HG03354 (cell line): ENCODE measurements around the gene POLG2.
"Not testable (repeated sequence)": the region's sequence is repeated elsewhere in the genome, so short reads cannot be mapped to it uniquely, and the experiment has no call there.

Experiments used
- ATAC-seq: cut with Tn5 transposase; IDR thresholded peaks from one replicate; pipeline ENCODE4 v1.9.1; 2021; ENCODE audit warnings: mild to moderate bottlenecking; ENCODE audit not compliant: unreplicated experiment, poor library complexity, severe bottlenecking

Gene POLG2

DNA sequence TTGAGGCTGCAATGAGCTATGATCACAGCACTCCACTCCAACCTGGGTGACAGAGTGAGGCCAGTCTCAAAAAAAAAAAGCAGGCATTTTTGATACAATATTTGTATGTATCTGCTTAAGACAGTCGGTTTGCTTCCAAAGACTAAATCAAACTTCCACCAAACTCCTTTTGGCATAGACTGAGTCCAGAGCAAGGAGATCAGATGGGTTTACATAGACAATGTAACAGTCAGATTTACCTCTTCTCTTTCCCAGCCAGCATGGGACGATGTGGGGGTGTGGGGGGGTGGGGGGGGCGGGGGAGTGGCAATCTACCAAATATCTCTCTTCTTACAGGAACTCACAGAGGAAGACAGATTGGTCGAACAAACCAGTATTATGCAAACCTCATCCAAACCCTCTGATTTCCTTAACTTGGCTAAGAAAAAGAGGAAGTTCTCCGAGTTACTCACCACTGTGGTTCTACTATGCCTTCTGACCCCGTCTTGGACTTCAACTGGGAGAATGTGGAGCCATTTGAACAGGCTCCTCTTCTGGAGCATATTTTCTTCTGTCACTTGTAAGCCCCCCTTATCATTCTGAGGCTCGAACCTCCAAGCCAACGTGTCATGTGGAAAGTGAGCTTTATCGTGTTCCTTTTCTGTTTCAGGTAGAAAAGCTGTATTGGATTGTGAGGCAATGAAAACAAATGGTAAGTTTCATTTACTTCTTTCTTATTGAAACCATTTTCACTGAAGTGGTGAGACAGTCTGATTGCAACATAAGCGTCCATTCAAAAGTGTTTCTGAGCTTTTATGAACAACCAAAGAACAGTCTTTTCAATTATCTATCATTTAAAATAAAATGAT, 48.0 kb downstream of the POLG2 start, which contains the start of gene MILR1:
MILR1 (plus strand) TSS at position 451 of the 848 bp plus-strand sequence; CDS start at position 505, 54 bp downstream.
- no peak for ATAC-seq

DNA sequence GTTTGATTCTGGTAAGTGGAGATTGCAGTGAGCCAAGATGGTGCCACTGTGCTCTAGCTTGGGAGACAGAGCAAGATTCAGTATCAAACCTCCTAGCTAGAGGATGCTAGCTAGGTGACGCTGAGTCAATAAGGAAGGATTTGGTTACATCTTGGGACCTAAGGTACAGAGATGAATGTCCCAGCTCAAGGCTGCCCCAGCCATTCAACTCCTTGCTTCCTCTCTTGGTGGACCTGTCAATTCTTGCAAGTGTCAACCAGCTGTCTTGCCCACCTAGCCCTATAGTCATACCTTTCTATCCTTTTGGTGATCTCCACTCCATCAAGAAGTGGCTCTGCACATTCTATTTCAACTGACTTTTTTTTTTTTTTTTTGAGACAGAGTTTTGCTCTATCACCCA, 49.3 kb downstream of the POLG2 start:
- no peak for ATAC-seq

DNA sequence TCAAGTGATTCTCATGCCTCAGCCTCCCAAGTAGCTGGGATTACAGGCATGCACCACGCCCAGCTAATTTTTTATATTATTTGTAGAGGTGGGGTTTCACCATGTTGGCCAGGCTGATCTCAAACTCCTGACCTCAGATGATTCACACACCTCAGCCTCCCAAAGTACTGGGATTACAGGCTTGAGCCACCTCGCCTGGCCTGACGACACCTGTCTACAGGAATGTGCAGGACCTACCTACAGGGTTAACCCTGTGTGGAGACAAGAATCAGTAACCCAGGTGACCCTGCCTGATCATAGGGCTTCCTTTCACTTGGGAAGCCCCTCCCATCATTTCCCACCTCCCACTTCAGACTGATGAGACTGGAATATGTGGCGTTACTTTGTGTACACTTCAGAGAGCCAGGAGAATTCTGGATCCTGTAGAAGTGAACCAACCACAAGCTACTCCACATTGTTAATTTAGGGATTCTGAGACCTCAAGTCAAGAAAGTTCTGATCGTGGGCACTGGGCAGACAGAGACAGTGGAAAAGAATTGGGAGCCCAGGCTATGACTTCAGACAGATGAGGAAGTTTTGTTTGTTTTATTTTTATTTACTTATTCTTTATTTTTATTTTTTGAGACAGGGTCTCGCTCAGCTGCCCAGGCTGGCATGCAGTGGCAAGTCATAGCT, 53.6 kb downstream of the POLG2 start:
- no peak for ATAC-seq

- no peak for ATAC-seq
These were observed 54.3 kb downstream of the POLG2 start for GRCh38 chr17:64442541-64442971.

DNA sequence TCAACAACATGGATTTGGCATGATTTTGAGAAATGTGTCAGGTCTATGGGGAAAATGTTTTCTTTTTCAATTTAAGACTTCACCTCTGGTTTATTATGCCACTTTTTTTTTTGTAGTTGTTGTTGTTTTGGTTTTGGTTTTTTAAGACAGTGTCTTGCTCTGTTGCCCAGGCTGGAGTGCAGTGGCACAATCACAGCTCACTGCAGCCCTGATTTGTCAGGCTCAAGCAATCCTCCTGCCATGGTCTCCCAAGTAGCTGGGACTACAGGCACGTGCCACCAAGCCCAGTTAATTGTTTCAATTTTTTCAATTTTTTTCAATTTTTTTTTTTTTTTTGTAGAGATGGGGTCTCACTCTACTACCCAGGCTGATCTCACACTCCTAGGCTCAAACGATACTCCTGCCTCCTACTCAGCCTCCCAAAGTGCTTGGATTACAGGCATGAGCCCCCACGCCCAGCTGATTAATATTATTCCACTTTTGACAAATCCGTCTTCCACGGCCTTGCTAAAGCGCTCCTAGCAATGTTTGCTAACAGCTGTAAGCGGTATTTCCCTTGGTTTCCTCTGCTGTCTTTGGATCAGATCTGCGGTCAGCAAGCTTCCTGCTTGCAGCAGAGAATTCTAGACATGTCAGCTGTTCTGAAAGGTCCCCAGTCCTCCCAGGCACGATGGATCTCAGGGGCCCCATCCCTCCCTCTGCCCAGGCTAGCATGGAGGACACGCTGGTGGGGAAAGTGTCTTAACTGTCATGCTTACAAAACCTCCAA, 54.9 kb downstream of the POLG2 start:
- no peak for ATAC-seq

DNA sequence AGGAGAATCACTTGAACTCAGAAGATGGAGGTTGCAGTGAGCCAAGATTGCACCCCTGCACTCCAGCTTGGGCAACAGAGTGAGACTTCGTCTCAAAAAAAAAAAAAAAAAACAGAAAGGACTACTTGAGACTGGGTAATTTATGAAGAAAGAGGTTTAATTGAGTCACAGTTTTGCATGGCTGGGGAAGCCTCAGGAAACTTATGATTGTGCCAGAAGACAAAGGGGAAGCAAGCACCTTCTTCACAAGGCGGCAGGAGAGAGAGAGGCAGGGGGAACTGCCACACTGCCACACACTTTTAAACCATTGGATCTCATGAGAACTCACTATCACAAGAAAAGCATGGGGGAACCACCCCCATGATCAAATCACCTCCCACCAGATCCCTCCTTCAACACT, 56.9 kb downstream of the POLG2 start:
- ATAC-seq = no peak

GRCh38 chr17:64439521-64439920, 57.3 kb downstream of the POLG2 start:
- ATAC-seq = not testable (repeated sequence)

DNA sequence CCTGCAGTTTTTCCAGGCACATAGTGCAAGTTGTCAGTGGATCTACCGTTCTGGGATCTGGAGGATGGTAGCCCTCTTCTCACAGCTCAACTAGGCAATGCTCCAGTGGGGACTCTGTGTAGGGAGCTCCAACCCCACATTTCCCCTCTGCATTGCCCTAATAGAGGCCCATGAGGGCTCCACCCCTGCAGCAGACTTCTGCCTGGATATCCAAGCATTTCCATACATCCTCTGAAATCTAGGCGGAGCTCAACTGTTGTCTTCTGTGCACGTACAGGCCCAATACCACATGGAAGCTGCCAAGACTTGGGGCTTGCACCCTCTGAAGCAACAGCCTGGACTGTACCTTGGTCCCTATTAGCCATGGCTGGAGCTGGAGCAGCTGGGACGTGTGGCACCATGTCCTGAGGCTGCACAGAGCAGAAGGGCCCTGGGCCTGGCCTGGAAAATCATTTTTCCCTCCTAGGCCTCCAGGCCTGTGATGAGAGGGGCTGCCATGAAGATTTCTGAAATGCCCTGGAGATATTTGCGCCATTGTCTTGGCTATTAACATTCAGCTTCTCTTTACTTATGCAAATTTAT, 58.8 kb downstream of the POLG2 start:
- no peak for ATAC-seq

DNA sequence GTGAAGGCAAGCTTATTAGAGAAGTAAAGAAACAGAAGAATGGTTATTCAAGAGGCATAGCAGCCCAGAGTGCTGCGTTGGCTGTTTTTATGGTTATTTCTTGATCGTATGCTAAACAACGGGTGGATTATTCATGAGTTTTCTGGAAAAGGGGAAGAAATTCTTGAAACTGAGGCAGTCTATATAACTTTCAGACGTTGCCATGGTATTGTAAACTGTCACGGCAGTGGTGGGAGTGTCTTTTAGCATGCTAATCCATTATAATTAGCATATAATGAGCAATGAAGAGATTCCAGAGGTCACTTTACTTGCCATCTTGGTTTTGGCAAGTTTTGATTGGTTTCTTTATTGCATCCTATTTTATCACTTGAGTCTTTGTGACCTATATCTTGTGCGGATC, 65.3 kb downstream of the POLG2 start:
- no peak for ATAC-seq

GRCh38 chr17:64430036-64430435, 66.8 kb downstream of the POLG2 start:
- ATAC-seq = not testable (repeated sequence)

DNA sequence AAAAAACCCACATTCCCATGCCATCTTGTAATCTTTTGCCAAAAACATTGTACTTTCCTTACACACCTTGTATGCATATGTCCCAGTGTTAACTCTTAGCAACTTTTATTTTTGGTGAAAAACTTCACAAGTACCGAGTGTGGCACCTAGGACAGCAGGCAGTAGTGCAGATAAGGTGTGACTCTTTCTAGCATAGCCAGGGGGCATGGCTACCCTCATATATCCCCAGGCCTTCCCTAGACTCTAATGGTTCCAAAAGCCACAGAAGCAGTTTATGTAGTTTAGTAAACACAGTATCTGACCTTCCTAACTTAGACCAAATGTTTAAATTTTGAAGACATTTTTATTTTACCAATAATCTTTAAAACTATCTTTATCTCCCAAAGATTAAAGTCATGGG, 68.4 kb downstream of the POLG2 start:
- no peak for ATAC-seq
